Keratinocyte (primary cell): ENCODE measurements around the gene ARID5B. TPM values are rescaled to one million over a fixed set of nuclear protein-coding genes. Genes with fewer than 3 reads are reported as not detected.

Experiments used
- DNase-seq: peaks from one replicate; pipeline ENCODE4 v3.0.0-alpha.2; 2011; ENCODE audit warnings: low read depth, missing footprints, low spot score
- FAIRE-seq: peaks from 2 replicates; lab custom pipeline; 2011; peaks lifted over from hg19 to GRCh38; lab: Jason Lieb, UNC
- H2AFZ ChIP-seq: 2 replicates; pipeline ENCODE4 v1.6.0; 2012; ENCODE audit warnings: low read length, control low read depth, inconsistent platforms; ENCODE audit not compliant: control insufficient read depth
- H3K27ac ChIP-seq: 2 replicates; pipeline ENCODE4 v1.5.1; 2011; ENCODE audit warnings: low read length; ENCODE audit not compliant: control insufficient read depth, insufficient read depth
- H3K27me3 ChIP-seq: 3 replicates; pipeline ENCODE4 v1.6.0; 2011; ENCODE audit warnings: low read length; ENCODE audit not compliant: control insufficient read depth, insufficient read depth; ENCODE audit errors: extremely low read depth
- H3K36me3 ChIP-seq, 2 experiments: 2 replicates in 1 of 2; 3 replicates in 1 of 2; pipeline ENCODE4 v1.5.1; 2011; ENCODE audit warnings: low read length in 2 of 2, mild to moderate bottlenecking in 1 of 2; ENCODE audit not compliant: control insufficient read depth in 2 of 2, insufficient read depth in 2 of 2; ENCODE audit errors: extremely low read depth in 1 of 2
- H3K4me1 ChIP-seq: 3 replicates; pipeline ENCODE4 v1.5.1; 2011; ENCODE audit warnings: low read length; ENCODE audit not compliant: control insufficient read depth, insufficient read depth; ENCODE audit errors: extremely low read depth
- H3K4me2 ChIP-seq: 3 replicates; pipeline ENCODE4 v1.6.0; 2011; ENCODE audit warnings: low read depth, low read length; ENCODE audit not compliant: control insufficient read depth, insufficient read depth; ENCODE audit errors: extremely low read depth
- H3K4me3 ChIP-seq, 3 experiments: fragments of 200-600 bp in 1 of 3; sonication (generic) in 1 of 3; 2 replicates in 2 of 3; 3 replicates in 1 of 3; pipeline ENCODE4 v1.5.1; 2011 to 2016; ENCODE audit warnings: low read length in 3 of 3, mild to moderate bottlenecking in 3 of 3, control low read depth in 2 of 3, inconsistent platforms in 1 of 3, low read depth in 1 of 3, mixed read lengths in 1 of 3, mixed run types in 1 of 3, moderate library complexity in 1 of 3; ENCODE audit not compliant: control insufficient read depth in 2 of 3, insufficient read depth in 2 of 3; ENCODE audit errors: extremely low read depth in 1 of 3
- H3K79me2 ChIP-seq: 2 replicates; pipeline ENCODE4 v1.6.0; 2012; ENCODE audit warnings: low read length; ENCODE audit not compliant: control insufficient read depth, insufficient read depth
- H3K9ac ChIP-seq: 3 replicates; pipeline ENCODE4 v1.6.0; 2011; ENCODE audit warnings: low read length; ENCODE audit not compliant: control insufficient read depth, insufficient read depth; ENCODE audit errors: extremely low read depth
- H3K9me1 ChIP-seq: 3 replicates; pipeline ENCODE4 v1.6.0; 2011; ENCODE audit warnings: low read length; ENCODE audit not compliant: control insufficient read depth, insufficient read depth; ENCODE audit errors: extremely low read depth
- H3K9me3 ChIP-seq: 2 replicates; pipeline ENCODE4 v1.5.1; 2012; ENCODE audit warnings: low read depth, low read length; ENCODE audit not compliant: control insufficient read depth
- H4K20me1 ChIP-seq: 3 replicates; pipeline ENCODE4 v1.6.0; 2011; ENCODE audit warnings: low read length; ENCODE audit not compliant: control insufficient read depth, insufficient read depth; ENCODE audit errors: extremely low read depth
- CTCF ChIP-seq, 3 experiments: IDR thresholded peaks in 1 of 3; conservative IDR thresholded peaks in 1 of 3; optimal IDR thresholded peaks in 1 of 3; 2 replicates in 2 of 3; 3 replicates in 1 of 3; pipeline versions ENCODE3 to v1.5.1; 2011; ENCODE audit warnings: low read length in 3 of 3, mild to moderate bottlenecking in 3 of 3, moderate library complexity in 2 of 3, control low read depth in 1 of 3, inconsistent platforms in 1 of 3; ENCODE audit not compliant: insufficient read depth in 2 of 3; ENCODE audit errors: extremely low read depth in 1 of 3
- EZH2 ChIP-seq: IDR thresholded peaks from one replicate; pipeline ENCODE4 v1.6.1; 2012; ENCODE audit warnings: inconsistent platforms, mild to moderate bottlenecking, low read length, moderate library complexity
- dilution Hi-C: fragments of 300-500 bp; cut with MboI; formaldehyde crosslinking; loops from one replicate; pipeline ENCODE4 v1.7.0; 2020; ENCODE audit warnings: low sequenced_read_pairs; ENCODE audit not compliant: extremely low pct_ligation_motif_present
- polyA plus RNA-seq, 5 experiments: library from polyadenylated mRNA; depleted of rRNA in 3 of 5; stranded (reverse) in 3 of 5; stranded (forward) in 1 of 5; unstranded in 1 of 5; fragments of >200 nt; gene quantifications; 1 replicate in 1 of 5; 2 replicates in 3 of 5; 3 replicates in 1 of 5; pipeline versions ENCODE4 v1.2.1 to v1.2.3, GENCODE V29; 2011 to 2012; ENCODE audit warnings: missing spikeins in 2 of 5, low read depth in 1 of 5, low replicate concordance in 1 of 5

ARID5B gene
- polyA plus RNA-seq, 1 donor (not counting 4 experiments of a cell fraction or from before 2014, with no cell fraction given): 7.0 TPM

- dilution Hi-C loops: no loop called here
- Histone ChIP-seq H3K9me3 (no peaks in the 10 kb centered on the region), H3K27ac (no peak overlapping the region), H3K27me3 (no peaks in the 10 kb centered on the region), H3K4me2 (no peak overlapping the region), H3K9ac (no peak overlapping the region), H3K79me2 (no peaks in the 10 kb centered on the region), H3K4me1 (no peaks in the 10 kb centered on the region), H3K9me1 (no peaks in the 10 kb centered on the region), H3K4me3 (no peak overlapping the region), H4K20me1 (no peaks in the 10 kb centered on the region), H3K36me3 (no peaks in the 10 kb centered on the region), H2AFZ (no peak overlapping the region)
- FAIRE-seq (no peak), DNase-seq (no peak)
- no peak for TF ChIP-seq CTCF (optimal IDR thresholded peaks at IDR 0.05 in 1 of 3, IDR thresholded peaks at IDR 0.05 in 1 of 3, conservative IDR thresholded peaks at IDR 0.05 in 1 of 3; ENCODE audit: extremely low read depth in 1 of 3, insufficient read depth in 2 of 3, low read length in 3 of 3)
- TF ChIP-seq EZH2: no peak
Measured at GRCh38 chr10:62121187-62121530, 219.7 kb downstream of the ARID5B start.

DNA sequence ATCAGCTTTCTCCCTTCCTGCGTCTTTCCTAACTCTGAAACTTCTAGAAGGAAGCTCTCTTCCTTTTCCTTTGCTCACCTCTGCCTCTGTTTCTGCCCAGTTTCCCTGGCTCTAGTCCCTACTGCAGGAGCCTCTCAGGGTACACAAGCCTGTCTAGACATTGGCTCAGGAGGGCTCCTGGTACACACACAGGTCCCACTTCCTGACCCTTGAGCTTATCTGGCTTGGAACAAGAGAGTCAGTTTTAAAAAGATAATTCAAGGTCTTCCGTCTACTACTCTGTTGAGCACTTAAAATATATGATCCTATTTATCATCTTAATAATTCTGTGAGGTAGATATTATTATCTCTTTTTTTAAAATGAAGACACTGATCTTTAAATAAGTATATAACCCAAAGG lies 226.5 kb downstream of the ARID5B start:
- no peak for TF ChIP-seq CTCF (optimal IDR thresholded peaks at IDR 0.05 in 1 of 3, IDR thresholded peaks at IDR 0.05 in 1 of 3, conservative IDR thresholded peaks at IDR 0.05 in 1 of 3; ENCODE audit: extremely low read depth in 1 of 3, insufficient read depth in 2 of 3, low read length in 3 of 3)
- no peak for TF ChIP-seq EZH2
- DNase-seq (no peak), FAIRE-seq (no peak)
- Histone ChIP-seq H3K4me3 (no peak overlapping the region), H3K4me2 (no peak overlapping the region), H3K36me3 (no peaks in the 10 kb centered on the region), H3K9ac (no peak overlapping the region), H3K79me2 (no peaks in the 10 kb centered on the region), H3K9me3 (no peaks in the 10 kb centered on the region), H3K4me1 (peaks cover 9% of the 10 kb centered on the region), H3K9me1 (no peaks in the 10 kb centered on the region), H3K27ac (no peak overlapping the region), H2AFZ (no peak overlapping the region), H4K20me1 (no peaks in the 10 kb centered on the region), H3K27me3 (no peaks in the 10 kb centered on the region)
- dilution Hi-C loops: no loop called here
